Measurements from ENCODE around the gene DNLZ.

Gene DNLZ

DNA sequence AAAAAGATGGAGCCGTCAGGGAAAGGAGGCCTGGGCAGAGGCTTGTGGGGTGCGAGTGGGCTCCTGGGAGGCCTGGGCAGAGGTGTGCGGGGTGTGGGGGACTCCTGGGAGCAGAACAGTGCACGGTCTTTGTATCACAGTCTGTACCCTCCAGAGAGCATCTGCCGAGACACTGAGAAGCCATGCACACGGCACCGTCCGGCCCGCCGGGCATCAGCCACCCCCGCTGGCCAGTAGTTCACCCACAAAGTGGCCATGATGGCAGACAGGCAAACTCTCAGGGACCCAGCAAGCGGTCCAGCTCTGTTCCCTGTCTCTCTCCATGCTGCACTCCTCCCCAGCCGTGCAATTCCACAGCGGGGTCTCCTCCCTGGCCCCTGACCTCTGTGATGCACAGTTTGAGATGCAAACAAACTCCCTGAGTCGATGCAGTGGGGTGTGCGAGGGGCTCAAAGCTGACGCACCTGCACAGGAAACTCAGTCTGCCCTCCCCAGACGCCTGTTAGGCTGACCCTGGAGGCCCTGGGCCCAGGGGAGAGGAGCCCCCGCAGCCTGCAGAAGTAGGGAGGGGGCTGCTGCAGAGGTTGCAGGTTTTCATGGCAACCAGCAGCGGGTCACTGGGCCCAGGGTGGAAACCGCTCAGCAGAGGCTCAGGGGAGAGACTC lies 45.3 kb downstream of the DNLZ start:
- H3K4me3 ChIP-seq (replicated peaks; ENCODE audit: low read depth, low read length): no peak overlapping the region
- no peaks in the 10 kb centered on the region for H3K36me3 ChIP-seq (ENCODE audit: control insufficient read depth, insufficient read depth, low read length)
- no peak for DNase-seq (ENCODE audit: extremely low read depth, insufficient read length)
- TF ChIP-seq, protein P1, sequence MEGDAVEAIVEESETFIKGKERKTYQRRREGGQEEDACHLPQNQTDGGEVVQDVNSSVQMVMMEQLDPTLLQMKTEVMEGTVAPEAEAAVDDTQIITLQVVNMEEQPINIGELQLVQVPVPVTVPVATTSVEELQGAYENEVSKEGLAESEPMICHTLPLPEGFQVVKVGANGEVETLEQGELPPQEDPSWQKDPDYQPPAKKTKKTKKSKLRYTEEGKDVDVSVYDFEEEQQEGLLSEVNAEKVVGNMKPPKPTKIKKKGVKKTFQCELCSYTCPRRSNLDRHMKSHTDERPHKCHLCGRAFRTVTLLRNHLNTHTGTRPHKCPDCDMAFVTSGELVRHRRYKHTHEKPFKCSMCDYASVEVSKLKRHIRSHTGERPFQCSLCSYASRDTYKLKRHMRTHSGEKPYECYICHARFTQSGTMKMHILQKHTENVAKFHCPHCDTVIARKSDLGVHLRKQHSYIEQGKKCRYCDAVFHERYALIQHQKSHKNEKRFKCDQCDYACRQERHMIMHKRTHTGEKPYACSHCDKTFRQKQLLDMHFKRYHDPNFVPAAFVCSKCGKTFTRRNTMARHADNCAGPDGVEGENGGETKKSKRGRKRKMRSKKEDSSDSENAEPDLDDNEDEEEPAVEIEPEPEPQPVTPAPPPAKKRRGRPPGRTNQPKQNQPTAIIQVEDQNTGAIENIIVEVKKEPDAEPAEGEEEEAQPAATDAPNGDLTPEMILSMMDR (IDR thresholded peaks at IDR 0.05; ENCODE audit: insufficient read depth, low read length, poor library complexity, severe bottlenecking): no peak
- peaks cover 2% of the 10 kb centered on the region; the same call in 1 of the 2 replicates for H3K27me3 ChIP-seq (replicated peaks; ENCODE audit: control insufficient read depth, insufficient read depth, low read length)

DNA sequence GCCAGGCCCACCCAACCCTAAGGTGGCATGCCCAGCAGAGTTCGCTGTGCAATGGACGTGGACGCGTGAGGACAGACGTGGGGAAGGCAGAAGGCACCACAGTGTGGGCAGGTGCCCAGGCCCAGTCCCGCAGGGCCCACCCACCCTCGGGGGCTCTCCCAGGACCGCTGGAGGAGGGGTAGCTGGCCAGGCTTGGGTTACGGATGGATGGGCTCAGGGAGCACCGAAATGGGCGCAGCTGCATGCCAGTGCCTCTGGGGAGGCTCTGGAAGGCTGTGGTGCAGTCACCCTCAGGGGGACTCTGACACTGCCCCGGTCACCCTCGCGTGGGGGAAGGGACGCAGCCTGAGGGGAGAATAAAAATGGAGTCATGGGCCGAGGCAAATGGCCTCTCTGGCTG lies 45.8 kb downstream of the DNLZ start:
- Histone ChIP-seq H3K36me3 (ENCODE audit: control insufficient read depth, insufficient read depth, low read length) (no peaks in the 10 kb centered on the region), H3K27me3 (replicated peaks; ENCODE audit: control insufficient read depth, insufficient read depth, low read length) (peaks cover 2% of the 10 kb centered on the region; the same call in 1 of the 2 replicates), H3K4me3 (replicated peaks; ENCODE audit: low read depth, low read length) (no peak overlapping the region)
- TF ChIP-seq, protein P1 (IDR thresholded peaks at IDR 0.05; ENCODE audit: insufficient read depth, low read length, poor library complexity, severe bottlenecking): no peak
- DNase-seq (ENCODE audit: extremely low read depth, insufficient read length): no peak

GRCh38 chr9:136316896-136317676 lies 46.5 kb downstream of the DNLZ start:
- H3K36me3 ChIP-seq (ENCODE audit: control insufficient read depth, insufficient read depth, low read length): no peaks in the 10 kb centered on the region
- H3K4me3 ChIP-seq (replicated peaks; ENCODE audit: low read depth, low read length): no peak overlapping the region
- H3K27me3 ChIP-seq (replicated peaks; ENCODE audit: control insufficient read depth, insufficient read depth, low read length): peaks cover 2% of the 10 kb centered on the region; the same call in 1 of the 2 replicates
- no peak for DNase-seq (ENCODE audit: extremely low read depth, insufficient read length)
- TF ChIP-seq, protein P1 (IDR thresholded peaks at IDR 0.05; ENCODE audit: insufficient read depth, low read length, poor library complexity, severe bottlenecking): no peak

DNA sequence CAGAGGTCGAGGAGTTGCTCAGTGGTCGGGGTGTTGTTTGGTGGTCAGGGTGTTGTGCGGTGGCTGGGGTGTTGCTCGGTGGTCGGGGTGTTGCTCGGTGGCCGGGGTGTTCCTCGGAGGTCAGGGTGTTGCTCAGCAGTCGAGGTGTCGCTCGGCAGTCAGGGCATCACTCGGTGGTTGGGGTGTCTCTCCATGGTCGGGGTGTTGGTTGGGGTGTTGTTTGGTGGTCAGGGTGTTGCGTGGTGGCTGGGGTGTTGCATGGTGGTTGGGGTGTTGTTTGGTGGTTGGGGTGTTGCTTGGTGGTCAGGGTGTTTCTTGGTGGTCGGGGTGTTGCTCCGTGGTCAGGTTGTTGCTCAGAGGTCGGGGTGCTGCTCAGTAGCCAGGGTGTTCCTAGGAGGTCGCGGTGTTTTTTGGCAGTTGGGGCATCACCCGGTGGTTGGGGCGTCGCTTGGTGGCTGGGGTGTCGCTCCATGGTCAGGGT lies 47.2 kb downstream of the DNLZ start:
- TF ChIP-seq, protein P1 (IDR thresholded peaks at IDR 0.05; ENCODE audit: insufficient read depth, low read length, poor library complexity, severe bottlenecking): no peak
- H3K27me3 ChIP-seq (replicated peaks; ENCODE audit: control insufficient read depth, insufficient read depth, low read length): peaks cover 2% of the 10 kb centered on the region; the same call in 1 of the 2 replicates
- DNase-seq (ENCODE audit: extremely low read depth, insufficient read length): no peak
- H3K36me3 ChIP-seq (ENCODE audit: control insufficient read depth, insufficient read depth, low read length): no peaks in the 10 kb centered on the region
- H3K4me3 ChIP-seq (replicated peaks; ENCODE audit: low read depth, low read length): no peak overlapping the region

- Histone ChIP-seq H3K4me3 (replicated peaks; ENCODE audit: low read depth, low read length) (no peak overlapping the region), H3K27me3 (replicated peaks; ENCODE audit: control insufficient read depth, insufficient read depth, low read length) (peaks cover 2% of the 10 kb centered on the region; the same call in 1 of the 2 replicates), H3K36me3 (ENCODE audit: control insufficient read depth, insufficient read depth, low read length) (no peaks in the 10 kb centered on the region)
- TF ChIP-seq, protein P1 (IDR thresholded peaks at IDR 0.05; ENCODE audit: insufficient read depth, low read length, poor library complexity, severe bottlenecking): no peak
- no peak for DNase-seq (ENCODE audit: extremely low read depth, insufficient read length)
Measured at GRCh38 chr9:136314944-136315343, 48.6 kb downstream of the DNLZ start.

All from GM06990 (cell line).